Measurements from ENCODE around the gene MINDY4B.

DNA sequence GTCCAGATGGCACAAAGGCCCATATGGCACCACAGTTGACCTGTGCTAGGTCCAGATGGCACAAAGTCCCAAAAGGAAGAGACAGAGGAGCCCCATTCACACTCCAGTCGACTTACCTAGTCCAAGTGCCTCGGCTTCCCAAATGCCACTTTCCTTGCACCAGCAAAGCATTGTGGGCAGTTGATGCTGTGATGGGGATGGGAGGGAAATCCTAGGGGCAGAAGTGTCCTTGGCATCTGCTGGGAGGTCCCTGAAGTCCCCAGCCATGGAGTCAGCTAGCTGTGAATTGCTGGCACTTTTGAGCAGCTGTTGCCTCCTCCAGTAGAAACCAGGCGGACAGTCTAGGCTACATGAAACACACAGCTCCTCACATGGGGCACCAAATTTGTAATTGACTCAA lies 82.0 kb downstream of the MINDY4B start:
- TF ChIP-seq FOSL1 (IDR thresholded peaks at IDR 0.05; ENCODE audit: insufficient read depth, low read depth, low read length) (no peak), TAF7 (optimal IDR thresholded peaks at IDR 0.05; ENCODE audit: borderline replicate concordance, low read depth, low read length) (no peak), TCF12 (IDR thresholded peaks at IDR 0.05; ENCODE audit: low read depth, low read length) (no peak), POLR2A (IDR thresholded peaks at IDR 0.05; ENCODE audit: control extremely low read depth in 1 of 2, low read depth in 2 of 2, low read length in 2 of 2) (no peak), POLR2AphosphoS5 (IDR thresholded peaks at IDR 0.05; ENCODE audit: low read depth, low read length) (no peak), HDAC2 (IDR thresholded peaks at IDR 0.05; ENCODE audit: borderline replicate concordance in 1 of 2, low read depth in 2 of 2, low read length in 2 of 2) (no peak), TAF1 (IDR thresholded peaks at IDR 0.05; ENCODE audit: low read depth, low read length) (no peak), BACH1 (IDR thresholded peaks at IDR 0.05; ENCODE audit: low read length) (no peak), CREB1 (IDR thresholded peaks at IDR 0.05) (no peak), CTCF (IDR thresholded peaks at IDR 0.05; ENCODE audit: control extremely low read depth in 1 of 3, insufficient read depth in 1 of 3, low read depth in 1 of 3, low read length in 3 of 3) (no peak), TBP (IDR thresholded peaks at IDR 0.05; ENCODE audit: low read depth, low read length) (no peak)
- TF ChIP-seq, protein P1, sequence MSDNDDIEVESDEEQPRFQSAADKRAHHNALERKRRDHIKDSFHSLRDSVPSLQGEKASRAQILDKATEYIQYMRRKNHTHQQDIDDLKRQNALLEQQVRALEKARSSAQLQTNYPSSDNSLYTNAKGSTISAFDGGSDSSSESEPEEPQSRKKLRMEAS (IDR thresholded peaks at IDR 0.05): no peak

All from H1 (cell line).